Measurements from ENCODE around the gene HADHA.

The HADHA gene

GRCh38 chr2:26245231-26245732 lies 850 bp upstream of the HADHA start:
- DNase-seq: peak; percentile 13

DNA sequence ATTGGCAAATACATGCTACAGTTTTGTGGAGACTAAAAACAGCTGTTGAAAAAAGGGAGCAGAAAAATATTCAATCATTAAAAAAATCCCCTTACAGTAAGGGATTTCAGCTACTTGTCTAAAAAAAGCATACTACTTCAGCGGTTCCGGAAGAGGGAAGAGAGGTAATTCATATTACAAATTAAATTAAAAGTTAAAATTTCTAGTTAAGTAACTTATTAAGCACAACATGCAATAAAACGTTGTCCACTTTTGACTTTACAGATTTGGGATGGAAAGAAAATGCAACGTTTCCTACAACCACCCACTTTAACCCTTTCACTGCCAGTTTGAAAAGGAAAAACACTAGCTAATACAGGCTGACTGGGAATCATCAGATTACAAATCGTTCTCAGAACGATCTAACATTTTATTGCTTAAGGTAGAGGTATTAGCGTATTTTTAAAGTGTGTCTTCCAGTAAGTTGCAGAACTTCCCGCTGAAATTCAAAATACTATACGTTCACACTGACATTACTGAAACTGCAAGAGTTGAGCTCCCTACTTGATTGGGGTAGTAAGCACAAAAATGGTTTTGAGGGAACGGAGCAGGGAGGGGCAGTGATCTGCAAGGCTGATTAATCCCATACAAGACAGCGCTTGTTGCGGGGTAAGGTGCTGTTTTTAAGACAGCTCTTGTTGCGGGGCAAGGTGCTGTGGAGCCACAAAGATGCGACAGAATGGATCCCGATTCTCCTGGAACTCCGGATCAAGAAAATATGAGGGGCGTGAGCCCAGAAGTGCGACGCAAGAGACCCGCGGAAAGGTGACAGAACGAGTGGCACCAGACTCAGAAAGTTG lies 743 bp downstream of the HADHA start:
- peak; percentile 18 for DNase-seq

- DNase-seq: no peak
Measured at GRCh38 chr2:26241928-26242436, 2.5 kb downstream of the HADHA start.

DNA sequence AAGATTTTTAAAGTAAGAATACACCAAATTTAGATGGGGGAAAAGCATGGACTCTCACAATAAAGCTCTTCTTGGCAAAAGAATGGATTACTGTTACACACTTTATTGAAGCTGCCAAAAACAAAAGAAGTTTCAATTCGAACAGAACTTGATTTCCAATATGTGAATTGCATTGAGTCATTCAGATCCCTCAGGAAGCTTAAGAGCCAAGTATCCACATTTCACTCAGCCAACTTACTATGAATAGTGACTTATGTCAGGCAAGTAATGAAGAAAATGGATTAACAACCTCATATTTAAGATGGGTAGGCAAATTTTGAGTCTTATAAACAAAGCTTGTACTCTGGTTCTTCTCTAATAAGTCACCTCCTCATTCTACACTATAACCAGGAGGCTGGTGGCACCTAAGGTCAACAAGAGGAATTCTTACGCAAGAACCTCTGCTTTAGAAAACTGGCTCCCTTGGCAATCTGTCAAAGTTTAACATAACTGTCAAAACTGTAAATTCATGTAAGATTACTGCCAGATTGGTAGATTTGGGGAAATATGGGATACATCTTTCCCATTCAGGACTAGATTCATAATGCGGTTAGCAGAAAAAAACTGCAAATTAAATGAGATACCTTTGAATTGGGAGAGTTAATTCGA lies 6.0 kb downstream of the HADHA start:
- no peak for DNase-seq

GRCh38 chr2:26237868-26238267 lies 6.6 kb downstream of the HADHA start:
- no peak for DNase-seq

GRCh38 chr2:26235089-26235488 lies 9.3 kb downstream of the HADHA start:
- DNase-seq: no peak

GRCh38 chr2:26230806-26231205 lies 13.6 kb downstream of the HADHA start:
- DNase-seq: no peak

GRCh38 chr2:26229595-26229994 lies 14.8 kb downstream of the HADHA start:
- DNase-seq: no peak

DNA sequence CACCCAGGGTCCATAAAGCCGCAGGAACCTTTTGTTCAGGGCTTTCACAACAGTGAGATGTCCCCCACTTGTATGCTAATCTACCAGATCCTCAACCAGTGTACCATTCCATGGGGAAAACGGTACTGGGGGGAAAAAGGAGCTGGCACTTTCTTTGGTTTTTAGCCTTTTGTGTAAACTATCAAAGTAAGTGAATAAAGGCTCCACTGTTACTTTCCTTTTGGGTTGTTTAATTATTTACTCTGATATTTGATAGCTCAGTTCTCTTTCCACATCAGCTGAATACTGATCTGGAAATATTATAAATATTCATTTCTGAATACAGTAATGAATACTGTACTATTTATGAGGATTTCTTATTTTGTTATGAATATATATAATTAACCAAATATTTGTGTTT lies 20.3 kb downstream of the HADHA start:
- DNase-seq: no peak

GRCh38 chr2:26223018-26223417 lies 21.4 kb downstream of the HADHA start:
- no peak for DNase-seq

GRCh38 chr2:26217720-26218119 lies 26.7 kb downstream of the HADHA start:
- no peak for DNase-seq

DNA sequence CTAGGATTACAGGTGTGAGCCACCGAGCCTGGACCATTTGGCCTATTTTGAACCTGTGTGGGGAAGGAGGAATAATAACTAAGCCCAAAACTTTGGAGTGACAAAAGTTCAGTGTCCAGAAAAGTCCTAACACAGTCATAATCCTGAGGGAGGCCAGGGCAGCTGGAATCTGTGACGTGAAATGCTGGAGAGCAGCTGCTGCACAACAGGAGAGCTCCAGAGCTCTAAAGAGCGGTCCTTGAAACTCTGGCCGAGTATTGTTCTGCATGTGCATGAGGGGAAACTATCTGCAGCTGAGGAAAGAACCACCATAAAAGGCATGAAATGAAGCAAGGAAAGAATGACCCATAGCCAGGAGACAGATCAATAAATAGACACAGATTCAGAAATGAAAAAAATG lies 27.8 kb downstream of the HADHA start:
- no peak for DNase-seq

DNA sequence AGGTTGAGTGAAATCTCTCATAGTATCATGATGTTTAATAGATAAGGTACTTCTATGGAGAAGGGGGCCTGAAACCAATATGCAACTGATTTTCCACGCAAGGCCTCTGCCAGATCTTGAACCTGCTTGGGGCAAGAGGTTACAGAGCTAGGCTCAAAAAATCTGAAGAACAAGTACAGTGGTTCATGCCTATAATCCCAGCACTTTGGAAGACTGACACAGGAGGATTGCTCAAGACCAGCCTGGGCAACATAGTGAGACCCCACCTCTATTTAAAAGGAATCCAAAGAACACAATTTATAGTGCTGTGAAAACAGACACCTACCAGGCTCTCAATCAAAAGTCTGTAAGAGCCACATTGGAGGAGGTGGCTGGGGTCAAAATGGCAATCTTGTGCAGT lies 28.6 kb downstream of the HADHA start:
- no peak for DNase-seq

DNA sequence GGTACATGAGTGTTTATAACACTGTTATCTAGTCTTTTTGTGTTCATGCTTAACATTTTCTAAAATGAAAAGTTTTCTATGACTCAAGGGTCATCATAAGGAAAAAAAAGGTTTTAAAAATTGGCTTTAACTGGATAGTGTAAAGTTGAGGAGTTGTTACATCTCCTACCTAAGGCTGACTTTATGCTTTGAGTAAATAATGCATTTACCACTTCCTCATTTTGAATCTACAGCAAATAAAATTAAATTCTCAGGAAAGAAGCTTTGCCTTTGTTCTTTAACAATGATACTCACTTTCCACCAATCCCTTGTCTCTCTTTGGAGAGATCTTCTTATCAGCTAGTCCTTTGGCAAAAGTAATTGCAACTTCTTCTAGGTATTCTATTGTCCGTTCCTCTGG lies 29.7 kb downstream of the HADHA start:
- DNase-seq: no peak

DNA sequence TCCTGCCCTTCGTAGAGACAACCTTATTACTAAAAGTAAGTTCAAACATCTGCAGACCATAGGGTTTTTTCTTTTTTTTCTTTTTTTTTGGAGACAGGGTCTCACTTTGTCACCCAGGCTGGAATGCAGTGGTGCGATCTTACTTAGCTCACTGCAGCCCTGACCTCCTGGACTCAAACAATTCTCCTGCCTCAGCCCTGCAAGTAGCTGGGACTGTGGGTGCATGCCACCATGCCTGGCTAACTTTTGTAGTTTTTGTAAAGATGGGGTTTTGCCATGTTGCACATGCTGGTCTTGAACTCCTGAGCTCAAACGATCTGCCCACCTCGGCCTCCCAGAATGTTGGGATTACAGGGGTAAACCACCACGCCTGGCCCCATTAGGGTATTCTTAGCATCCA lies 32.4 kb downstream of the HADHA start:
- DNase-seq: no peak

DNA sequence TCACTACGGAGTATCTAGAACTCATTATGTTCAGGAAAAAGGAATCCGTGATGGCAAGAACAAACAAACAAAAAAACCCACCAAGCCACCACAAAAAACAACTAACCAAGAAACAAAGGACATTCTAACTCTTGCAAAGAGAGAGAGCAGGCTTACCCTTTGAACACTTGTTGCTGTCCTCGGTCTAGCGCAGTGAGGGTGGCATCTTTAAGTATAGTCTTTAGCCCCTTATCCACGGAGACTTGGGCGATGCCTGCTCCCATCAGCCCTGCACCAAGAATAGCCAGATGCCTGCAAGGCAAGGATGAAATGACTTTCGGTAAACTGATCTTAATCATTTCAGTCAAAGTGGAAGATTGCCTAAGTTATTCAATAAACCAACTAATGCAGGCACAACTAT lies 40.5 kb downstream of the HADHA start:
- no peak for DNase-seq

DNA sequence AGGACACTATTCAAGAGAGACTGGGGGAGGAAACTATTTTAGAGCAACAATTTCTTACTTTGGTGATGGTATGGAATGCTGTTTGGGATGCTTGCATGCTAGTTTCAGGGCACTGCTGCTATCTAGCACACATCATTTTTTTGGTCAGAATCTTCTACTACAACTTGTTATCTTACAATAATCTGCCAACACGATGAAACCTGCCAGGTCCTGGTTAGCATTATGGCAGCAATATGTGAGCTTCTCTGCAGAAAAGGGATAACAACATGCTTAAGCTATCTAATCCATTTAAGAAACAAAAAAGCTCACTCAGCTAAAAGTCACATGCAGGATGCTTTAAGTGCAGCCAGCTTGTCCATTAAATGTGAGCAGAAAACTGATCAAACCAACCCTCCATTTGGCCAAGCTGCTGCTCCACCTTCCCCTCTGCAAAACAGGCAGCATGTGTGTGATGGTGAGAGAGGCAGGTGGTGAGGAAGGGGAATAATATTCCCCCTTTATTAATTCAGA lies 41.4 kb downstream of the HADHA start:
- DNase-seq: no peak

- DNase-seq: no peak
Measured at GRCh38 chr2:26197516-26197915, 46.9 kb downstream of the HADHA start.

DNA sequence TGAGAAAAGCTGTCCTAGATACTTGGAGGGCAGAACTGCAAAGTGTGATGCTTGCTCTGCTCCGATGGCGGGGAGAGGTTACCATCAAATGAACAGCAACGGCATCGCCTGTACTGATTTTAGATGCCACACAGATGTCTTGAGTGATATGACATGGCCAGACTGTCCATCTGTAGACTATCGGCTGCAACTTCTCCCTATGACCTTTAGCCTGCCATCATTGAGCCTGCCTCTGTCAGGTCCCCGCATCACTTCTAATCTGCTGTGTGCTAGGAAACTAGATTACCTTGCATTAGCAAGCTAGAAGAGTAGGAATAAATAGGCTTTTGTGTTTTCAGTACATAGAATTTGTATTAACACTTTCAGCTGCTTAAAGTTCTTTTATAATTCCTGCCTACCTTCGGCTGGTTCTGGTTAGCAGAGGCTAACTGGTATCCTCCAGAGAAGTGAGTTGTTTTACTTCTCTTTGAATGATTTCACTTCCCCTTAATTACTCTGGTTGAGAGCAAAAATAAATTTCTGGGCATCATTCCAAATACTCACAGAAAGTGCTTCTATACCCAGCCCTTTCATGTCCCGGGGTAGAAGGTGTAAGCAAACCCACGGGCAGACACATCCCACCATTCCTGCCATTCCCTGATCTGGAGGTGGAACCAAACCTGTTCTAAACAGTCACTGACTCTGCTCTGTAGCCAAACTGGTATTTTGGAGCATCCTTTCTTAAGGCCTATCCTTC lies 47.6 kb downstream of the HADHA start:
- no peak for DNase-seq

GRCh38 chr2:26195040-26195984 lies 49.1 kb downstream of the HADHA start:
- DNase-seq: no peak

- no peak for DNase-seq
Measured at GRCh38 chr2:26193578-26194231, 50.7 kb downstream of the HADHA start.
